H1 (cell line): ENCODE measurements around the gene RFX2. TPM values are rescaled to one million over a fixed set of nuclear protein-coding genes. Genes with fewer than 3 reads are reported as not detected.

ENCODE experiments used
- CTCF ChIA-PET: fragments of 300-600 bp; sonication (Branson Sonifier 250); formaldehyde crosslinking; loops from one replicate; lab custom pipeline; 2021; ENCODE audit not compliant: partially characterized antibody; lab: Charles Lee
- POLR2A ChIA-PET: fragments of 300-600 bp; sonication (Branson Sonifier 250); formaldehyde crosslinking; loops from one replicate; lab custom pipeline; 2021; ENCODE audit warnings: inconsistent platforms; ENCODE audit not compliant: partially characterized antibody; lab: Charles Lee
- DNase-seq, 2 experiments: peaks; one replicate each; pipeline versions ENCODE4 v3.0.0 to v3.0.0-alpha.2; 2010 to 2022; ENCODE audit warnings: low spot score in 2 of 2, low read depth in 1 of 2, mixed read lengths in 1 of 2
- FAIRE-seq: peaks from 2 replicates; lab custom pipeline; 2011; peaks lifted over from hg19 to GRCh38; lab: Jason Lieb, UNC
- H2AFZ ChIP-seq: 2 replicates; pipeline ENCODE4 v1.8.1; 2012; ENCODE audit warnings: low read length, inconsistent platforms
- H2AK5ac ChIP-seq: 2 replicates; pipeline ENCODE4 v1.6.1; 2013; ENCODE audit warnings: low read depth, low read length
- H2BK120ac ChIP-seq: replicated peaks from 2 replicates; pipeline ENCODE3; 2013; ENCODE audit warnings: low read depth, low read length, inconsistent platforms
- H2BK12ac ChIP-seq: 2 replicates; pipeline ENCODE4 v1.6.1; 2013; ENCODE audit warnings: low read depth, low read length
- H2BK15ac ChIP-seq: 2 replicates; pipeline ENCODE4 v1.6.1; 2013; ENCODE audit warnings: low read length
- H2BK20ac ChIP-seq: 2 replicates; pipeline ENCODE4 v1.6.1; 2013; ENCODE audit warnings: low read length
- H2BK5ac ChIP-seq: 2 replicates; pipeline ENCODE4 v1.6.1; 2013; ENCODE audit warnings: low read depth, low read length
- H3K14ac ChIP-seq: 2 replicates; pipeline ENCODE4 v1.6.1; 2013; ENCODE audit warnings: inconsistent platforms; ENCODE audit not compliant: insufficient read length
- H3K18ac ChIP-seq: 2 replicates; pipeline ENCODE4 v1.6.1; 2013; ENCODE audit warnings: low read length; ENCODE audit errors: extremely low read depth
- H3K23ac ChIP-seq: 2 replicates; pipeline ENCODE4 v1.6.1; 2013; ENCODE audit warnings: inconsistent platforms; ENCODE audit not compliant: insufficient read length
- H3K23me2 ChIP-seq: 2 replicates; pipeline ENCODE4 v1.6.1; 2013; ENCODE audit warnings: low read depth, low read length
- H3K27ac ChIP-seq: 2 replicates; pipeline ENCODE4 v1.6.1; 2011; ENCODE audit warnings: low read depth, low read length, inconsistent platforms
- H3K27me3 ChIP-seq, 4 experiments: replicated peaks in 1 of 4; 1 replicate in 1 of 4; 2 replicates in 3 of 4; pipeline versions ENCODE4 v1.6.1 to v1.8.1; 2011 to 2013; ENCODE audit warnings: low read length in 3 of 4, mild to moderate bottlenecking in 3 of 4, inconsistent platforms in 2 of 4, mixed read lengths in 2 of 4, moderate library complexity in 1 of 4; ENCODE audit not compliant: control insufficient read depth in 3 of 4, insufficient read depth in 3 of 4; ENCODE audit errors: extremely low read depth in 1 of 4
- H3K36me3 ChIP-seq, 4 experiments: 2 replicates each; pipeline versions ENCODE4 v1.6.1 to v1.8.1; 2011 to 2013; ENCODE audit warnings: mild to moderate bottlenecking in 4 of 4, low read length in 3 of 4, moderate library complexity in 2 of 4, control low read depth in 1 of 4, inconsistent platforms in 1 of 4; ENCODE audit not compliant: insufficient read depth in 4 of 4, control insufficient read depth in 2 of 4
- H3K4ac ChIP-seq: replicated peaks from 2 replicates; pipeline ENCODE3; 2013; ENCODE audit warnings: low read length, low read depth, mixed read lengths, inconsistent platforms; ENCODE audit not compliant: insufficient read length
- H3K4me1 ChIP-seq, 4 experiments: replicated peaks in 1 of 4; 1 replicate in 1 of 4; 2 replicates in 3 of 4; pipeline versions ENCODE4 v1.6.1 to v1.8.1; 2011 to 2013; ENCODE audit warnings: low read length in 3 of 4, inconsistent platforms in 2 of 4, mixed read lengths in 1 of 4; ENCODE audit not compliant: insufficient read depth in 4 of 4, control insufficient read depth in 3 of 4
- H3K4me2 ChIP-seq, 2 experiments: 2 replicates each; pipeline versions ENCODE4 v1.6.1 to v1.8.1; 2011 to 2013; ENCODE audit warnings: low read depth in 2 of 2, low read length in 2 of 2, control low read depth in 1 of 2, inconsistent platforms in 1 of 2, mild to moderate bottlenecking in 1 of 2; ENCODE audit not compliant: insufficient read depth in 1 of 2
- H3K4me3 ChIP-seq, 4 experiments: fragments of 200-600, 300-600 bp in 1 of 4; sonication (generic), shearing (Covaris generic), sonication (Bioruptor Twin) in 1 of 4; 2 replicates each; pipeline versions ENCODE4 v1.5.1 to v1.8.1; 2011 to 2016; ENCODE audit warnings: low read length in 4 of 4, low read depth in 3 of 4, control low read depth in 2 of 4, inconsistent platforms in 2 of 4, mild to moderate bottlenecking in 2 of 4, mixed read lengths in 1 of 4, moderate library complexity in 1 of 4; ENCODE audit not compliant: insufficient read depth in 2 of 4; ENCODE audit errors: extremely low read depth in 1 of 4
- H3K56ac ChIP-seq: replicated peaks from 2 replicates; pipeline ENCODE3; 2013; ENCODE audit warnings: low read depth, mild to moderate bottlenecking, mixed read lengths, low read length, inconsistent platforms; ENCODE audit not compliant: insufficient read length
- H3K79me1 ChIP-seq: 2 replicates; pipeline ENCODE4 v1.6.1; 2013; ENCODE audit warnings: low read depth, low read length, control low read depth
- H3K79me2 ChIP-seq, 2 experiments: 2 replicates each; pipeline versions ENCODE4 v1.6.1 to v1.8.1; 2012 to 2013; ENCODE audit warnings: low read length in 2 of 2, mild to moderate bottlenecking in 2 of 2, inconsistent platforms in 1 of 2; ENCODE audit not compliant: insufficient read depth in 2 of 2, control insufficient read depth in 1 of 2
- H3K9ac ChIP-seq, 4 experiments: replicated peaks in 1 of 4; 1 replicate in 1 of 4; 2 replicates in 3 of 4; pipeline versions ENCODE4 v1.6.1 to v1.8.1; 2011 to 2013; ENCODE audit warnings: low read depth in 3 of 4, low read length in 3 of 4, control low read depth in 2 of 4, mild to moderate bottlenecking in 2 of 4, moderate library complexity in 2 of 4, inconsistent platforms in 1 of 4; ENCODE audit errors: extremely low read depth in 1 of 4
- H3K9me3 ChIP-seq, 2 experiments: 2 replicates each; pipeline versions ENCODE4 v1.6.1 to v1.8.1; 2012 to 2013; ENCODE audit warnings: mild to moderate bottlenecking in 2 of 2, moderate library complexity in 2 of 2, control low read depth in 1 of 2, inconsistent platforms in 1 of 2, low read depth in 1 of 2, low read length in 1 of 2, mixed read lengths in 1 of 2; ENCODE audit not compliant: insufficient read depth in 2 of 2
- H4K20me1 ChIP-seq, 2 experiments: replicated peaks in 1 of 2; 2 replicates each; pipeline versions ENCODE3 to v1.8.1; 2011 to 2013; ENCODE audit warnings: inconsistent platforms in 2 of 2, low read length in 2 of 2, mild to moderate bottlenecking in 1 of 2; ENCODE audit not compliant: insufficient read depth in 2 of 2, control insufficient read depth in 1 of 2
- H4K5ac ChIP-seq: 2 replicates; pipeline ENCODE4 v1.6.1; 2013; ENCODE audit warnings: low read length, low read depth, mixed read lengths, inconsistent platforms; ENCODE audit not compliant: insufficient read length
- H4K8ac ChIP-seq: 2 replicates; pipeline ENCODE4 v1.8.0; 2013; ENCODE audit warnings: mild to moderate bottlenecking, moderate library complexity, low read length, inconsistent platforms; ENCODE audit not compliant: insufficient read depth; ENCODE audit errors: extremely low read depth
- H4K91ac ChIP-seq: replicated peaks from 2 replicates; pipeline ENCODE3; 2013; ENCODE audit warnings: low read length, mixed read lengths, inconsistent platforms; ENCODE audit not compliant: insufficient read length
- ATF3 ChIP-seq: IDR thresholded peaks from 2 replicates; pipeline ENCODE4 v1.6.1; 2011; ENCODE audit warnings: low read depth, mild to moderate bottlenecking, low read length; ENCODE audit not compliant: insufficient read depth
- BRCA1 ChIP-seq: IDR thresholded peaks from 2 replicates; pipeline ENCODE4 v1.6.1; 2012; ENCODE audit warnings: low read depth, low read length, improper control_type of control experiment
- CEBPB ChIP-seq: IDR thresholded peaks from 2 replicates; pipeline ENCODE4 v1.6.1; 2012; ENCODE audit warnings: low read depth, low read length
- MAX ChIP-seq: IDR thresholded peaks from 2 replicates; pipeline ENCODE4 v1.6.1; 2012; ENCODE audit warnings: inconsistent platforms
- POU5F1 ChIP-seq: IDR thresholded peaks from 2 replicates; pipeline ENCODE4 v1.6.1; 2011; ENCODE audit warnings: low read depth, mild to moderate bottlenecking, low read length, moderate library complexity
- SIRT6 ChIP-seq: IDR thresholded peaks from one replicate; pipeline ENCODE4 v1.7.1; 2012; ENCODE audit warnings: low read length, inconsistent platforms
- SP2 ChIP-seq: IDR thresholded peaks from 2 replicates; pipeline ENCODE4 v1.6.1; 2012; ENCODE audit warnings: mild to moderate bottlenecking, low read length, inconsistent platforms
- USF2 ChIP-seq: IDR thresholded peaks from 2 replicates; pipeline ENCODE4 v1.6.1; 2011; ENCODE audit warnings: low read length, improper control_type of control experiment
- whole genome bisulfite sequencing, 2 experiments: shearing (Covaris generic) in 1 of 2; methylation state at CpG; one replicate each; pipeline versions ENCODE4 v1.1.6 to v1.1.7; 2013 to 2015; ENCODE audit warnings: low lambda C conversion rate in 2 of 2, mixed read lengths in 2 of 2, inconsistent platforms in 1 of 2, low coverage in 1 of 2, missing lambda C conversion rate in 1 of 2; ENCODE audit not compliant: insufficient replicate concordance in 2 of 2, insufficient coverage in 1 of 2, insufficient read length in 1 of 2; ENCODE audit errors: extremely low coverage in 1 of 2, missing lambda C conversion rate in 1 of 2; 5-methylcytosine and 5-hydroxymethylcytosine counted together
- polyA plus RNA-seq, 7 experiments: library from polyadenylated mRNA; depleted of rRNA in 3 of 7; stranded (reverse) in 5 of 7; unstranded in 2 of 7; fragments of >200 nt in 5 of 7; fragments of 200-250 nt in 2 of 7; gene quantifications; 1 replicate in 5 of 7; 2 replicates in 1 of 7; 4 replicates in 1 of 7; pipeline versions ENCODE4 v1.2.1 to v1.2.3, GENCODE V29; 2011 to 2013; ENCODE audit warnings: missing spikeins in 2 of 7, mixed read lengths in 2 of 7
- total RNA-seq: library from RNA; stranded (reverse); fragmentation: NEBNext Ultra II Directional; extraction: Animal tissue kit (Norgen Biotek cat#: 25700); gene quantifications from 2 replicates; pipeline ENCODE4 v1.2.1, GENCODE V29; 2021

RFX2 gene
- total and polyA plus RNA-seq, 2 of the 8 experiments (the other 6 are each of a cell fraction or from before 2014, with no cell fraction given), result 4.8 to 5.3 TPM

- no peak overlapping the region for H3K4ac ChIP-seq
- no peak overlapping the region for H3K27ac ChIP-seq
- no peak overlapping the region for H3K23ac ChIP-seq
- H4K5ac ChIP-seq, result no peak overlapping the region
- no peaks in the 10 kb centered on the region for H3K9me3 ChIP-seq
- no peak overlapping the region for H2BK15ac ChIP-seq
- CTCF ChIA-PET, result interaction anchor here (1.4 kb wide), 1 partner anchor 55 kb away, joined by 4 read pairs; no protein-coding TSS in a partner anchor
- no peak overlapping the region for H3K4me3 ChIP-seq
- FAIRE-seq (no peak), DNase-seq (no peak)
- H4K91ac ChIP-seq, result no peak overlapping the region
- no peak overlapping the region for H4K8ac ChIP-seq
- H3K4me2 ChIP-seq, result no peak overlapping the region
- H2BK20ac ChIP-seq, result no peak overlapping the region
- no peak overlapping the region for H2BK5ac ChIP-seq
- 94% methylated on average over 11 of the region's 11 CpGs; no CpG with 5 or more reads in 1 of the 2 experiments for WGBS, 2 experiments
- peaks cover 3 to 6% (median 4%) of the 10 kb centered on the region in 4 experiments; a peak in 5 of 7 replicates for H3K4me1 ChIP-seq
- no peak overlapping the region; the same call in 1 of the 2 replicates for H2AK5ac ChIP-seq
- no peak overlapping the region for H3K14ac ChIP-seq
- no peak overlapping the region for H3K18ac ChIP-seq
- H2AFZ ChIP-seq, result no peak overlapping the region
- no peaks in the 10 kb centered on the region for H3K79me2 ChIP-seq
- TF ChIP-seq MAX (no peak), SIRT6 (no peak), SP2 (no peak), BRCA1 (no peak), CEBPB (no peak), POU5F1 (no peak), ATF3 (no peak), USF2 (no peak)
- TF ChIP-seq, all 59 proteins: peak for 0
- Histone ChIP-seq H3K9ac (no peak overlapping the region), H2BK120ac (no peak overlapping the region), H3K36me3 (no peaks in the 10 kb centered on the region), H4K20me1 (peaks cover 0 to 6% of the 10 kb centered on the region in 2 experiments), H3K23me2 (peaks cover 4% of the 10 kb centered on the region; the same call in 1 of the 2 replicates), H3K56ac (no peak overlapping the region), H3K27me3 (no peaks in the 10 kb centered on the region), H2BK12ac (no peak overlapping the region), H3K79me1 (no peaks in the 10 kb centered on the region)
- POLR2A ChIA-PET, result no interaction called here
These were observed 39.4 kb downstream of the RFX2 start for GRCh38 chr19:6070720-6071485.
